Eye (tissue), 1 donor: ENCODE data around the gene HMGXB3.
A peak's percentile ranks its signal among the peaks of the same experiment; 100 is the strongest.
"Not testable (repeated sequence)": the region's sequence is repeated elsewhere in the genome, so short reads cannot be mapped to it uniquely, and the experiment has no call there.

ENCODE experiments used
- DNase-seq: peaks from one replicate; pipeline ENCODE4 v3.0.0-alpha.2; 2015

The HMGXB3 gene

GRCh38 chr5:150022681-150023080 lies 22.1 kb downstream of the HMGXB3 start:
- DNase-seq = no peak

GRCh38 chr5:150023136-150023535 lies 22.6 kb downstream of the HMGXB3 start:
- DNase-seq = no peak

GRCh38 chr5:150024346-150024984 lies 23.9 kb downstream of the HMGXB3 start:
- no peak for DNase-seq

GRCh38 chr5:150026682-150027172 lies 26.2 kb downstream of the HMGXB3 start:
- DNase-seq = no peak

- DNase-seq = not testable (repeated sequence)
These were observed 27.5 kb downstream of the HMGXB3 start for GRCh38 chr5:150028047-150028446.

- DNase-seq = no peak
These were observed 32.8 kb downstream of the HMGXB3 start for GRCh38 chr5:150033334-150033733.

GRCh38 chr5:150034662-150035061 lies 34.1 kb downstream of the HMGXB3 start:
- DNase-seq = no peak

- no peak for DNase-seq
These were observed 34.8 kb downstream of the HMGXB3 start for GRCh38 chr5:150035139-150035895.

- DNase-seq = peak; percentile 5
These were observed 36.0 kb downstream of the HMGXB3 start for GRCh38 chr5:150036513-150036912.

- DNase-seq = no peak
These were observed 38.0 kb downstream of the HMGXB3 start for GRCh38 chr5:150038547-150038946.

- no peak for DNase-seq
These were observed 41.9 kb downstream of the HMGXB3 start for GRCh38 chr5:150042459-150042858.

- DNase-seq = no peak
These were observed 43.3 kb downstream of the HMGXB3 start for GRCh38 chr5:150043657-150044328.

- DNase-seq = no peak
These were observed 43.8 kb downstream of the HMGXB3 start for GRCh38 chr5:150044329-150044681.

GRCh38 chr5:150044712-150045111 lies 44.2 kb downstream of the HMGXB3 start:
- no peak for DNase-seq

GRCh38 chr5:150045549-150045948 lies 45.0 kb downstream of the HMGXB3 start:
- DNase-seq = no peak

- no peak for DNase-seq
These were observed 45.5 kb downstream of the HMGXB3 start for GRCh38 chr5:150046031-150046430.

- not testable (repeated sequence) for DNase-seq
These were observed 49.8 kb downstream of the HMGXB3 start for GRCh38 chr5:150050172-150050811.

GRCh38 chr5:150051657-150052195 lies 51.2 kb downstream of the HMGXB3 start:
- no peak for DNase-seq

GRCh38 chr5:150052226-150052955 lies 51.9 kb downstream of the HMGXB3 start:
- DNase-seq = no peak

GRCh38 chr5:150052956-150053712 lies 52.6 kb downstream of the HMGXB3 start:
- no peak for DNase-seq

- no peak for DNase-seq
These were observed 53.3 kb downstream of the HMGXB3 start for GRCh38 chr5:150053713-150054392.
